ENCODE data around the gene SLC27A3. TPM values are rescaled to one million over a fixed set of nuclear protein-coding genes. Genes with fewer than 3 reads are reported as not detected.

The SLC27A3 gene
- total RNA-seq, 6 donors from 2014 or later = 92.8 to 272 (median 167) TPM

DNA sequence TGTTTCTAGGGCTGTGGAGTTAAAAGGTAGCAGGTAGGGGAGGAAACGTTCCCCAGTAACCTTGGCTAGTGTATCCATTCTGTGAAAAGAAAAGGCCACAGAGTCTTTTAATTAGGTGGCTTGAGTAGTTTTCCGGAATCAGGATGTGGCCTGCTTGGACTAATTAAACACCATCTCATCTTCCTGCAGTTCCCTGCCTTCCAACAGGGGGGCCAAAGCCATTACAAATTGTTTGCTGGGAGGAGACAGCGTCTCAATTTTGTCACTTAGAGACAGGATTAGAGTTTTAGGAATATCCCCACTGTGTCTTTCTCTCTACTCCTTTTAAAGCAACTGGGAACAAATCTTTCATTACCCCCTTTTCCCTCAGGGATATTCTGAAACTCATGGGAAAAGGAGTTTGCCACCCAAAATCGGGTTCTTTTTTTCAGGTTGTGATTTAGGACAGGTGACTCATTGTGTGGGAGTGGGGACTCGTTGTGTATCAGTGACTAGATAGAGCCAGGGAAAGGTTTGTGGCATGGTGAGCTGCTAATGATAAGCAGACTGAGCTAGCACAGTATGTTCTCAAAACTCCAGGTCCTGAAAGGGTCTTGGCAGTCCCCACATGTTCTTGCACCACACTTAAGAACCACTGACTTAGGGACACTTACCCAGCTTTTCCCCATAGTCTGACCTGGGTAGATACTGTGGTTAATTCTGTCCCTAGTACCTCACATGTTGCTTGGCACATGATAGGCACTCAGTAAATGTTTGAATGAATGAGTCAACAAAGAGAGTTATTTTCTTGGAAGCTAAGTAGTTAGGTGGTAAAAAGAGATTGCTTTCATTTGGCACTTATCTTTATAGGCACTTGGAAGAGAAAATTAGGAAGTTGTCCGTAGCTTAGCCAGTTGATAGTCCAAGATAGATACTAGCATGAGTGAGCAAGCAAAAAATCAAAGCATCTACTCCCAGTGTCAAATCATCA lies 24.9 kb upstream of the SLC27A3 start:
- Histone ChIP-seq H3K36me3 (peaks cover 4 to 88% (median 44%) of the 10 kb centered on the region in 4 donors), H3K9me3 (no peaks in the 10 kb centered on the region), H3K4me3 (no peak overlapping the region), H3K4me1 (peaks cover 43 to 50% (median 45%) of the 10 kb centered on the region in 4 donors), H3K27ac (peak overlapping the region; percentile 77 to 85 (median 80)), H3K27me3 (no peaks in the 10 kb centered on the region)
- TF ChIP-seq EP300 (IDR thresholded peaks at IDR 0.05) (peak; percentile 12 to 97 (median 60)), POLR2AphosphoS5 (IDR thresholded peaks at IDR 0.05) (peak; percentile 45 to 68), POLR2A (IDR thresholded peaks at IDR 0.05) (peak in 1 of 4 donors; percentile 53)
- TF ChIP-seq, protein P1, sequence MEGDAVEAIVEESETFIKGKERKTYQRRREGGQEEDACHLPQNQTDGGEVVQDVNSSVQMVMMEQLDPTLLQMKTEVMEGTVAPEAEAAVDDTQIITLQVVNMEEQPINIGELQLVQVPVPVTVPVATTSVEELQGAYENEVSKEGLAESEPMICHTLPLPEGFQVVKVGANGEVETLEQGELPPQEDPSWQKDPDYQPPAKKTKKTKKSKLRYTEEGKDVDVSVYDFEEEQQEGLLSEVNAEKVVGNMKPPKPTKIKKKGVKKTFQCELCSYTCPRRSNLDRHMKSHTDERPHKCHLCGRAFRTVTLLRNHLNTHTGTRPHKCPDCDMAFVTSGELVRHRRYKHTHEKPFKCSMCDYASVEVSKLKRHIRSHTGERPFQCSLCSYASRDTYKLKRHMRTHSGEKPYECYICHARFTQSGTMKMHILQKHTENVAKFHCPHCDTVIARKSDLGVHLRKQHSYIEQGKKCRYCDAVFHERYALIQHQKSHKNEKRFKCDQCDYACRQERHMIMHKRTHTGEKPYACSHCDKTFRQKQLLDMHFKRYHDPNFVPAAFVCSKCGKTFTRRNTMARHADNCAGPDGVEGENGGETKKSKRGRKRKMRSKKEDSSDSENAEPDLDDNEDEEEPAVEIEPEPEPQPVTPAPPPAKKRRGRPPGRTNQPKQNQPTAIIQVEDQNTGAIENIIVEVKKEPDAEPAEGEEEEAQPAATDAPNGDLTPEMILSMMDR (IDR thresholded peaks at IDR 0.05) = peak in 2 of 6 experiments; percentile 25 to 37
- DNase-seq = peak in 1 of 2 donors; percentile 79
- ATAC-seq (ENCODE audit: low FRiP score in 2 of 2) = peak; percentile 53 to 91
- WGBS, 2 donors = 51 to 52% methylated on average over 6 of the region's 6 CpGs

DNA sequence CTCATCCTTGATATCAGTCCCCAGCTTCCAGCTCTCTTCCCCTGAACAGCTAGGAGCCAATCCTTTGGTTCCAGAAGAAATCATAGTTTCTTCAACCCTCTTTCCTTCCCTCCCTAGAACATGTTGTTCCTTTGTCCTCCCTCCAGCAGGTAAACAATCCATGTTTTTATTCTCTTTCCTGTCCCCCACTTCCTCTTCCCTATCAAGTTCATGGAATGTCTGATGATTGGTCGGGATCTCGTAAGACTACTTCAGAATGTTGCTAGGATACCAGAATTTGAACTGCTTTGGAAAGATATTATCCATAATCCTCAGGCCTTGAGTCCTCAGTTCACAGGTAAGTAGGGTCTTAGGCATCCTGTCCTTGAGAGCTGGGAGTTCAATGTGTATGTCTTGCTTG lies 23.1 kb upstream of the SLC27A3 start:
- Histone ChIP-seq H3K4me1 (peaks cover 43 to 50% (median 45%) of the 10 kb centered on the region in 4 donors), H3K27ac (peak overlapping the region; percentile 77 to 85 (median 80)), H3K27me3 (no peaks in the 10 kb centered on the region), H3K4me3 (no peak overlapping the region), H3K9me3 (no peaks in the 10 kb centered on the region), H3K36me3 (peaks cover 4 to 88% (median 43%) of the 10 kb centered on the region in 4 donors)
- ATAC-seq (ENCODE audit: low FRiP score in 2 of 2) = no peak
- WGBS, 2 donors = 38 to 46% methylated on average over 2 of the region's 2 CpGs
- DNase-seq = no peak
- TF ChIP-seq POLR2A (IDR thresholded peaks at IDR 0.05) (no peak), EP300 (IDR thresholded peaks at IDR 0.05) (peak in 3 of 4 donors; percentile 39 to 65 (median 55)), POLR2AphosphoS5 (IDR thresholded peaks at IDR 0.05) (peak; percentile 4 to 28)
- TF ChIP-seq, protein P1 (IDR thresholded peaks at IDR 0.05) = no peak

DNA sequence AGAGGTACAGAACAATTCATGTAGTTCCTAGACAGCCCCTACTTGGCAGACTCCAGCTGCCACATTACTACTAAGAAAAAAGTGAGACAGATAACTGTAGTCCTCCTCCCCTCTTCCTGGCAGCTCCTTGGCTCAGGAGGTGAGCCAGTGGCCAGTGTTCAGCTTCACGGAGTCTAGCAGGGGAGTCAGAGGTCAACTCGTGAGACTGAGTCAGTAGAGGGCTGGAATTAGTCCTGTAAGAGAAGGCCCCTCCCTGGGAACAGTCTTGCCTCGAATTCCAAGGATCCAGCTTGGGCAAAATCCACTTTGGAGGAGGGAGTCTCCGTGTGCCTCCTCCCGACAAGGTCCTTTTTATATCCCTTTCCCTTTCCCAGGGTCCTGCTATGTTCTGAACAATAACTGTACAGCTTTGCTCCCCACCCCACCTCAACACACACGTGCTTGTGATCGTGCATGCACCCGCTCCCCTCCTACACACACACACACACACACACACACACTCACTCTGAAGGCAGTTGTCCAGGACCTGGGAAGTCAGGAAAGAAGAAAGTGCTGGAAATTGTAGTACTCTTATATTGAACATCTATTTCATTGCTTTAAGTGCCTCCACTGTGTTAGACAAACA lies 22.5 kb upstream of the SLC27A3 start:
- Histone ChIP-seq H3K27me3 (no peaks in the 10 kb centered on the region), H3K36me3 (peaks cover 4 to 86% (median 43%) of the 10 kb centered on the region in 4 donors), H3K9me3 (no peaks in the 10 kb centered on the region), H3K4me1 (peaks cover 43 to 50% (median 45%) of the 10 kb centered on the region in 4 donors), H3K27ac (peak overlapping the region; percentile 77 to 85 (median 80)), H3K4me3 (no peak overlapping the region)
- TF ChIP-seq, protein P1 (IDR thresholded peaks at IDR 0.05) = no peak
- no peak for TF ChIP-seq POLR2A (IDR thresholded peaks at IDR 0.05)
- TF ChIP-seq POLR2AphosphoS5 (IDR thresholded peaks at IDR 0.05) = no peak
- TF ChIP-seq EP300 (IDR thresholded peaks at IDR 0.05) = no peak
- 62 to 74% methylated on average over 7 to 8 of the region's 8 CpGs for WGBS, 2 donors
- peak in 1 of 2 donors; percentile 84 for ATAC-seq (ENCODE audit: low FRiP score in 2 of 2)
- no peak for DNase-seq

DNA sequence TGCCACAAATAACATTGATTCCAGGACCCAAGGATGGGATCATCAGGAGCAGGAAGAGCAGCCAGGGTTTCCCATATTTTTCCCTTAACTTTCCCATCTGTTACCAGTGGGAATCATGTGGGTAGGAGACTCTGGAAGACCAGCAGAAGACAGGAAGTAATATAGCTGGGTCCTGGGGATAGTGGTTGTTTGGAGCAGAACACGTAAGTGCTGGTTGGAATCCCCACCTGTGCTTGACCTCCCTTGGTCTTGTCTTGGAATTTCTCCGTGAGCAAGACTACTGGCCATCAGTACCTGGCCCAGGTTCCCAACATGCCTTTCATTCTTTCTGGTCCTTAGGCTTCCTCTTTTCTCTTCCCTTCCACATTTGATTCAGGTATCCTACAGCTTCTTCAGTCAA lies 20.9 kb upstream of the SLC27A3 start:
- Histone ChIP-seq H3K27ac (peak overlapping the region in 1 of 4 donors; percentile 31), H3K4me3 (no peak overlapping the region), H3K9me3 (no peaks in the 10 kb centered on the region), H3K36me3 (peaks cover 16 to 87% (median 51%) of the 10 kb centered on the region in 4 donors), H3K27me3 (no peaks in the 10 kb centered on the region), H3K4me1 (peaks cover 36 to 41% (median 39%) of the 10 kb centered on the region in 4 donors)
- ATAC-seq (ENCODE audit: low FRiP score in 2 of 2) (no peak), DNase-seq (no peak)
- 94% methylated on average over 2 of the region's 2 CpGs for WGBS, 2 donors
- TF ChIP-seq POLR2AphosphoS5 (IDR thresholded peaks at IDR 0.05) (no peak), POLR2A (IDR thresholded peaks at IDR 0.05) (no peak), EP300 (IDR thresholded peaks at IDR 0.05) (no peak)
- TF ChIP-seq, protein P1 (IDR thresholded peaks at IDR 0.05) = no peak

All from upper lobe of left lung (tissue), 6 donors.